H7 (cell line): ENCODE results near the gene TFF2. TPM values are rescaled to one million over a fixed set of nuclear protein-coding genes. Genes with fewer than 3 reads are reported as not detected.

ENCODE experiments used
- DNase-seq: peaks from one replicate; pipeline ENCODE4 v3.0.0; 2012
- H3K27me3 ChIP-seq: 2 replicates; pipeline ENCODE4 v1.6.0; 2011; ENCODE audit warnings: mild to moderate bottlenecking, low read length; ENCODE audit not compliant: control insufficient read depth, insufficient read depth
- H3K36me3 ChIP-seq: replicated peaks from 2 replicates; pipeline ENCODE4 v1.5.1; 2011; ENCODE audit warnings: low read length; ENCODE audit not compliant: control insufficient read depth, insufficient read depth
- H3K4me3 ChIP-seq: 2 replicates; pipeline ENCODE4 v1.5.1; 2011; ENCODE audit warnings: low read depth, mild to moderate bottlenecking, control low read depth, low read length, moderate library complexity; ENCODE audit not compliant: insufficient read depth
- total RNA-seq: library from RNA; depleted of rRNA; stranded (reverse); fragments of >200 nt; shearing (Covaris generic); gene quantifications from 2 replicates; pipeline ENCODE4 v1.2.3, GENCODE V29; 2014

The TFF2 gene
- total RNA-seq, 1 experiment from 2014 or later: not detected

- DNase-seq: peak; percentile 56
- no peak overlapping the region for H3K4me3 ChIP-seq
- no peaks in the 10 kb centered on the region; the same call in 1 of the 2 replicates for H3K27me3 ChIP-seq
- no peaks in the 10 kb centered on the region for H3K36me3 ChIP-seq
These were observed 26.6 kb upstream of the TFF2 start for GRCh38 chr21:42377211-42377950.

- peak; percentile 74 for DNase-seq
- no peaks in the 10 kb centered on the region for H3K36me3 ChIP-seq
- H3K27me3 ChIP-seq: no peaks in the 10 kb centered on the region; the same call in 1 of the 2 replicates
- H3K4me3 ChIP-seq: no peak overlapping the region
These were observed 25.7 kb upstream of the TFF2 start for GRCh38 chr21:42376338-42376982.

- Histone ChIP-seq H3K36me3 (no peaks in the 10 kb centered on the region), H3K27me3 (no peaks in the 10 kb centered on the region; the same call in 1 of the 2 replicates), H3K4me3 (no peak overlapping the region)
- no peak for DNase-seq
These were observed 25.2 kb upstream of the TFF2 start for GRCh38 chr21:42375966-42376337.

- H3K36me3 ChIP-seq: no peaks in the 10 kb centered on the region
- DNase-seq: no peak
- H3K4me3 ChIP-seq: no peak overlapping the region
- no peaks in the 10 kb centered on the region; the same call in 1 of the 2 replicates for H3K27me3 ChIP-seq
These were observed 24.7 kb upstream of the TFF2 start for GRCh38 chr21:42375506-42375905.

GRCh38 chr21:42374864-42375499 is 24.2 kb upstream of the TFF2 start:
- DNase-seq: peak; percentile 88
- Histone ChIP-seq H3K36me3 (no peaks in the 10 kb centered on the region), H3K4me3 (no peak overlapping the region), H3K27me3 (no peaks in the 10 kb centered on the region; the same call in 1 of the 2 replicates)

- no peak for DNase-seq
- H3K4me3 ChIP-seq: no peak overlapping the region
- H3K27me3 ChIP-seq: no peaks in the 10 kb centered on the region; the same call in 1 of the 2 replicates
- H3K36me3 ChIP-seq: no peaks in the 10 kb centered on the region
These were observed 23.7 kb upstream of the TFF2 start for GRCh38 chr21:42374457-42374856.

- DNase-seq: no peak
- Histone ChIP-seq H3K27me3 (no peaks in the 10 kb centered on the region; the same call in 1 of the 2 replicates), H3K36me3 (no peaks in the 10 kb centered on the region), H3K4me3 (no peak overlapping the region)
These were observed 23.2 kb upstream of the TFF2 start for GRCh38 chr21:42373908-42374455.

GRCh38 chr21:42373196-42373907 is 22.6 kb upstream of the TFF2 start:
- Histone ChIP-seq H3K27me3 (no peaks in the 10 kb centered on the region; the same call in 1 of the 2 replicates), H3K36me3 (no peaks in the 10 kb centered on the region), H3K4me3 (no peak overlapping the region)
- DNase-seq: peak; percentile 26

GRCh38 chr21:42370894-42371654 is 20.3 kb upstream of the TFF2 start:
- Histone ChIP-seq H3K36me3 (no peaks in the 10 kb centered on the region), H3K4me3 (no peak overlapping the region), H3K27me3 (no peaks in the 10 kb centered on the region; the same call in 1 of the 2 replicates)
- DNase-seq: peak; percentile 36

- Histone ChIP-seq H3K27me3 (no peaks in the 10 kb centered on the region; the same call in 1 of the 2 replicates), H3K36me3 (no peaks in the 10 kb centered on the region), H3K4me3 (no peak overlapping the region)
- peak; percentile 89 for DNase-seq
These were observed 19.0 kb upstream of the TFF2 start for GRCh38 chr21:42369821-42370220.

- H3K4me3 ChIP-seq: no peak overlapping the region
- no peaks in the 10 kb centered on the region for H3K36me3 ChIP-seq
- no peak for DNase-seq
- no peaks in the 10 kb centered on the region for H3K27me3 ChIP-seq
These were observed 16.8 kb upstream of the TFF2 start for GRCh38 chr21:42367367-42368165.

- H3K27me3 ChIP-seq: no peaks in the 10 kb centered on the region
- DNase-seq: no peak
These were observed 15.7 kb upstream of the TFF2 start, which contains the start of gene TFF1 for GRCh38 chr21:42366292-42367010. TFF1 (minus strand) TSS chr21:42366535; CDS start chr21:42366495, 40 bp downstream.

More at GRCh38 chr21:42366292-42367010, 15.7 kb upstream of the TFF2 start, which contains the start of gene TFF1:
- Histone ChIP-seq H3K36me3 (no peaks in the 10 kb centered on the region), H3K4me3 (no peak within 1 kb of the TSS)
